ENCODE data around the gene THAP3.

The THAP3 gene

GRCh38 chr1:6624710-6625583 is at the start of gene THAP3:
TSS of gene THAP3 (plus strand) at chr1:6624868. CDS start at chr1:6625219, 351 bp downstream.
- Histone ChIP-seq H3K9me3 (replicated peaks in 1 of 11) (no peaks in the 10 kb centered on the region), H3K4me3 (peak within 1 kb of the TSS; percentile 68 to 99 (median 96)), H3K4me1 (peaks cover 27 to 43% (median 33%) of the 10 kb centered on the region in 10 experiments), H3K9ac (peak within 1 kb of the TSS; percentile 84 to 95 (median 89)), H3K27me3 (no peaks in the 10 kb centered on the region), H3K36me3 (peaks cover 59 to 73% (median 64%) of the 10 kb centered on the region in 11 experiments), H4K20me1 (peaks cover 55 to 94% (median 82%) of the 10 kb centered on the region in 11 experiments; a peak in 21 of 22 replicates), H3K4me2 (peak within 1 kb of the TSS; percentile 77 to 97 (median 91)), H3K27ac (peak within 1 kb of the TSS; percentile 62 to 87 (median 82); a peak in 21 of 22 replicates)
- no peak for TF ChIP-seq Cebpa-rat (IDR thresholded peaks at IDR 0.05)

- Histone ChIP-seq H3K9ac (peak overlapping the region in 1 of 11 experiments; percentile 2; a peak in 2 of 22 replicates), H3K27ac (no peak overlapping the region), H3K27me3 (no peaks in the 10 kb centered on the region), H3K4me2 (peak overlapping the region in 9 of 11 experiments; percentile 70 to 99 (median 96); a peak in 16 of 22 replicates), H3K4me3 (no peak overlapping the region), H3K4me1 (peaks cover 34 to 47% (median 46%) of the 10 kb centered on the region in 10 experiments), H3K9me3 (replicated peaks in 1 of 11) (no peaks in the 10 kb centered on the region), H3K36me3 (peaks cover 0 to 7% (median 0%) of the 10 kb centered on the region in 11 experiments; a peak in 2 of 22 replicates), H4K20me1 (peaks cover 16 to 27% (median 25%) of the 10 kb centered on the region in 11 experiments; a peak in 20 of 22 replicates)
- TF ChIP-seq Cebpa-rat (IDR thresholded peaks at IDR 0.05), result no peak
Observed at GRCh38 chr1:6577831-6578525, 46.7 kb upstream of the THAP3 start.

- no peak overlapping the region for H3K4me3 ChIP-seq
- H3K36me3 ChIP-seq, result peaks cover 0 to 10% (median 0%) of the 10 kb centered on the region in 11 experiments; a peak in 6 of 22 replicates
- no peaks in the 10 kb centered on the region for H3K27me3 ChIP-seq
- H3K9me3 ChIP-seq (replicated peaks in 1 of 11), result no peaks in the 10 kb centered on the region
- H3K4me2 ChIP-seq, result peak overlapping the region; percentile 70 to 99 (median 95)
- no peak for TF ChIP-seq Cebpa-rat (IDR thresholded peaks at IDR 0.05)
- peaks cover 16 to 34% (median 29%) of the 10 kb centered on the region in 11 experiments; a peak in 20 of 22 replicates for H4K20me1 ChIP-seq
- H3K9ac ChIP-seq, result peak overlapping the region in 5 of 11 experiments; percentile 84 to 94 (median 88); a peak in 9 of 22 replicates
- H3K4me1 ChIP-seq, result peaks cover 42 to 51% (median 48%) of the 10 kb centered on the region in 10 experiments
- peak overlapping the region in 6 of 11 experiments; percentile 81 to 95 (median 89); a peak in 7 of 22 replicates for H3K27ac ChIP-seq
Observed at GRCh38 chr1:6578624-6579373, 45.9 kb upstream of the THAP3 start.

GRCh38 chr1:6579374-6580118 is 45.1 kb upstream of the THAP3 start, which contains the start of gene ZBTB48:
TSS of gene ZBTB48 (plus strand) at chr1:6579994. CDS start at chr1:6580610, 616 bp downstream.
- Histone ChIP-seq H3K27me3 (no peaks in the 10 kb centered on the region), H3K27ac (peak within 1 kb of the TSS; percentile 73 to 96 (median 89)), H3K4me3 (peak within 1 kb of the TSS; percentile 74 to 91 (median 82)), H4K20me1 (peaks cover 21 to 42% (median 36%) of the 10 kb centered on the region in 11 experiments), H3K4me2 (peak within 1 kb of the TSS; percentile 83 to 99 (median 96)), H3K36me3 (peaks cover 0 to 15% (median 4%) of the 10 kb centered on the region in 11 experiments; a peak in 8 of 22 replicates), H3K9me3 (replicated peaks in 1 of 11) (no peaks in the 10 kb centered on the region), H3K4me1 (peaks cover 47 to 59% (median 52%) of the 10 kb centered on the region in 10 experiments), H3K9ac (peak within 1 kb of the TSS; percentile 84 to 96 (median 88))
- TF ChIP-seq Cebpa-rat (IDR thresholded peaks at IDR 0.05), result no peak

- peaks cover 0 to 21% (median 6%) of the 10 kb centered on the region in 11 experiments; a peak in 9 of 22 replicates for H3K36me3 ChIP-seq
- peak overlapping the region; percentile 73 to 96 (median 89) for H3K27ac ChIP-seq
- no peaks in the 10 kb centered on the region for H3K9me3 ChIP-seq (replicated peaks in 1 of 11)
- peak overlapping the region; percentile 84 to 96 (median 88) for H3K9ac ChIP-seq
- TF ChIP-seq Cebpa-rat (IDR thresholded peaks at IDR 0.05), result no peak
- peaks cover 27 to 48% (median 43%) of the 10 kb centered on the region in 11 experiments for H4K20me1 ChIP-seq
- H3K4me3 ChIP-seq, result peak overlapping the region; percentile 74 to 91 (median 82)
- H3K27me3 ChIP-seq, result no peaks in the 10 kb centered on the region
- H3K4me1 ChIP-seq, result peaks cover 48 to 65% (median 58%) of the 10 kb centered on the region in 10 experiments
- H3K4me2 ChIP-seq, result peak overlapping the region; percentile 83 to 99 (median 96)
Observed at GRCh38 chr1:6580119-6580592, 44.5 kb upstream of the THAP3 start.

GRCh38 chr1:6580593-6581409 is 43.9 kb upstream of the THAP3 start:
- Histone ChIP-seq H3K27ac (peak overlapping the region; percentile 73 to 96 (median 89)), H3K9me3 (replicated peaks in 1 of 11) (no peaks in the 10 kb centered on the region), H3K27me3 (no peaks in the 10 kb centered on the region), H3K4me2 (peak overlapping the region; percentile 83 to 99 (median 96)), H3K9ac (peak overlapping the region; percentile 84 to 96 (median 88)), H3K36me3 (peaks cover 0 to 27% (median 7%) of the 10 kb centered on the region in 11 experiments; a peak in 11 of 22 replicates), H4K20me1 (peaks cover 33 to 54% (median 49%) of the 10 kb centered on the region in 11 experiments), H3K4me3 (peak overlapping the region; percentile 74 to 91 (median 82)), H3K4me1 (peaks cover 55 to 70% (median 63%) of the 10 kb centered on the region in 10 experiments)
- TF ChIP-seq Cebpa-rat (IDR thresholded peaks at IDR 0.05), result no peak
